ENCODE data around the gene SH3PXD2A. TPM values are rescaled to one million over a fixed set of nuclear protein-coding genes. Genes with fewer than 3 reads are reported as not detected.

The SH3PXD2A gene, protein sequence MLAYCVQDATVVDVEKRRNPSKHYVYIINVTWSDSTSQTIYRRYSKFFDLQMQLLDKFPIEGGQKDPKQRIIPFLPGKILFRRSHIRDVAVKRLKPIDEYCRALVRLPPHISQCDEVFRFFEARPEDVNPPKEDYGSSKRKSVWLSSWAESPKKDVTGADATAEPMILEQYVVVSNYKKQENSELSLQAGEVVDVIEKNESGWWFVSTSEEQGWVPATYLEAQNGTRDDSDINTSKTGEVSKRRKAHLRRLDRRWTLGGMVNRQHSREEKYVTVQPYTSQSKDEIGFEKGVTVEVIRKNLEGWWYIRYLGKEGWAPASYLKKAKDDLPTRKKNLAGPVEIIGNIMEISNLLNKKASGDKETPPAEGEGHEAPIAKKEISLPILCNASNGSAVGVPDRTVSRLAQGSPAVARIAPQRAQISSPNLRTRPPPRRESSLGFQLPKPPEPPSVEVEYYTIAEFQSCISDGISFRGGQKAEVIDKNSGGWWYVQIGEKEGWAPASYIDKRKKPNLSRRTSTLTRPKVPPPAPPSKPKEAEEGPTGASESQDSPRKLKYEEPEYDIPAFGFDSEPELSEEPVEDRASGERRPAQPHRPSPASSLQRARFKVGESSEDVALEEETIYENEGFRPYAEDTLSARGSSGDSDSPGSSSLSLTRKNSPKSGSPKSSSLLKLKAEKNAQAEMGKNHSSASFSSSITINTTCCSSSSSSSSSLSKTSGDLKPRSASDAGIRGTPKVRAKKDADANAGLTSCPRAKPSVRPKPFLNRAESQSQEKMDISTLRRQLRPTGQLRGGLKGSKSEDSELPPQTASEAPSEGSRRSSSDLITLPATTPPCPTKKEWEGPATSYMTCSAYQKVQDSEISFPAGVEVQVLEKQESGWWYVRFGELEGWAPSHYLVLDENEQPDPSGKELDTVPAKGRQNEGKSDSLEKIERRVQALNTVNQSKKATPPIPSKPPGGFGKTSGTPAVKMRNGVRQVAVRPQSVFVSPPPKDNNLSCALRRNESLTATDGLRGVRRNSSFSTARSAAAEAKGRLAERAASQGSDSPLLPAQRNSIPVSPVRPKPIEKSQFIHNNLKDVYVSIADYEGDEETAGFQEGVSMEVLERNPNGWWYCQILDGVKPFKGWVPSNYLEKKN
- total RNA-seq (10 to 100 TPM; 30.6 to 44.9 (median 36.0) TPM), polyA plus RNA-seq (10 to 100 TPM in 1 of 2 donors, 1 to 10 TPM in 1; 6.9 to 14.2 TPM)
- long read RNA-seq, donor 1, partial matches to known transcripts: 1 of 34 reads
- long read RNA-seq, donor 1, other reads (novel, unspliced or antisense): 33 of 34 reads
- long read RNA-seq, donor 2, partial matches to known transcripts: 2 of 27 reads
- long read RNA-seq, donor 2, other reads (novel, unspliced or antisense): 25 of 27 reads
- long read RNA-seq, donor 3, partial matches to known transcripts: 5 of 46 reads
- long read RNA-seq, donor 3, other reads (novel, unspliced or antisense): 41 of 46 reads

- 0 to 1% methylated on average over 35 to 54 of the region's 54 CpGs for WGBS, 2 donors
- peak within 1 kb of the TSS; percentile 55 to 94 (median 82) for H3K4me3 ChIP-seq
- no peaks in the 10 kb centered on the region for H3K9me3 ChIP-seq
- no peaks in the 10 kb centered on the region for H3K36me3 ChIP-seq
- H3K4me1 ChIP-seq: peaks cover 23 to 67% (median 51%) of the 10 kb centered on the region in 9 donors
- peak; percentile 58 to 68 for DNase-seq
- TF ChIP-seq, protein P1, sequence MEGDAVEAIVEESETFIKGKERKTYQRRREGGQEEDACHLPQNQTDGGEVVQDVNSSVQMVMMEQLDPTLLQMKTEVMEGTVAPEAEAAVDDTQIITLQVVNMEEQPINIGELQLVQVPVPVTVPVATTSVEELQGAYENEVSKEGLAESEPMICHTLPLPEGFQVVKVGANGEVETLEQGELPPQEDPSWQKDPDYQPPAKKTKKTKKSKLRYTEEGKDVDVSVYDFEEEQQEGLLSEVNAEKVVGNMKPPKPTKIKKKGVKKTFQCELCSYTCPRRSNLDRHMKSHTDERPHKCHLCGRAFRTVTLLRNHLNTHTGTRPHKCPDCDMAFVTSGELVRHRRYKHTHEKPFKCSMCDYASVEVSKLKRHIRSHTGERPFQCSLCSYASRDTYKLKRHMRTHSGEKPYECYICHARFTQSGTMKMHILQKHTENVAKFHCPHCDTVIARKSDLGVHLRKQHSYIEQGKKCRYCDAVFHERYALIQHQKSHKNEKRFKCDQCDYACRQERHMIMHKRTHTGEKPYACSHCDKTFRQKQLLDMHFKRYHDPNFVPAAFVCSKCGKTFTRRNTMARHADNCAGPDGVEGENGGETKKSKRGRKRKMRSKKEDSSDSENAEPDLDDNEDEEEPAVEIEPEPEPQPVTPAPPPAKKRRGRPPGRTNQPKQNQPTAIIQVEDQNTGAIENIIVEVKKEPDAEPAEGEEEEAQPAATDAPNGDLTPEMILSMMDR (IDR thresholded peaks at IDR 0.05): peak in 4 of 9 donors; percentile 16 to 56 (median 30)
- peak within 1 kb of the TSS; percentile 53 to 91 (median 86) for H3K27ac ChIP-seq
- intact Hi-C loops (cut with DNase I): loop anchor here in 6 of 10 donors (5.0 to 10.0 kb wide), 5 partner anchors 81 to 261 kb away; no protein-coding TSS in a partner anchor
- ATAC-seq: peak in 7 of 8 donors; percentile 8 to 37 (median 26)
- H3K27me3 ChIP-seq: peaks cover 0 to 24% (median 0%) of the 10 kb centered on the region in 7 donors
These were observed at the start of gene SH3PXD2A for GRCh38 chr10:103855424-103855823. TSS of gene SH3PXD2A (minus strand) at chr10:103855576. CDS start at chr10:103855266, 310 bp downstream.

DNA sequence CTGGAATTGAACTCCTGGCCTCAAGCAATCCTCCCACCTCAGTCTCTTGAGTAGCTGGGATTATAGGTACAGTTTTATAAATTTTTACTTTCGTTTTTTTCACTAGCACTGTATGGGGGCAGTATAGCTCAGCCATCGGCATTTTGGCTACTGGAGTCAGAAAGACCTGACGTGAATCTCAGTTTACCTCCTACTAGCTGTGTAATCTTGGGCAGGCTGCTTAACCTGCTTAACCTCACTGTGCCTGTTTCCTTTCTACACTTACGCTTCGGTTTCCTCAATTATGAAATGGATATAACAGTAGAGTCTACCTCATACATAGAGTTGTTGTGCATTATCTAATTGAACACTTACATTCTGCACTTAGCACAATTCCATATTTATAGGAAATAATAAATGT lies 45.9 kb upstream of the SH3PXD2A start:
- no peak for DNase-seq
- TF ChIP-seq, protein P1 (IDR thresholded peaks at IDR 0.05): no peak
- peaks cover 0 to 90% (median 35%) of the 10 kb centered on the region in 9 donors for H3K36me3 ChIP-seq

GRCh38 chr10:103899312-103899711 lies 43.9 kb upstream of the SH3PXD2A start:
- no peaks in the 10 kb centered on the region for H3K9me3 ChIP-seq
- intact Hi-C loops (cut with DNase I): loop anchor here in 2 of 10 donors (5.0 to 10.0 kb wide), 3 partner anchors 68 to 425 kb away; partner anchors contain the start of gene SLK (in 1 of the 2)
- no peak overlapping the region for H3K4me3 ChIP-seq
- ATAC-seq: no peak
- H3K4me1 ChIP-seq: peaks cover 5 to 41% (median 28%) of the 10 kb centered on the region in 9 donors
- no peaks in the 10 kb centered on the region for H3K27me3 ChIP-seq
- WGBS, 2 donors: 95 to 97% methylated on average over 5 of the region's 5 CpGs
- TF ChIP-seq, protein P1 (IDR thresholded peaks at IDR 0.05): no peak
- peaks cover 0 to 86% (median 35%) of the 10 kb centered on the region in 9 donors for H3K36me3 ChIP-seq
- no peak overlapping the region for H3K27ac ChIP-seq
- DNase-seq: no peak

More for the DNA sequence above, 45.9 kb upstream of the SH3PXD2A start:
- Histone ChIP-seq H3K4me3 (no peak overlapping the region), H3K27me3 (no peaks in the 10 kb centered on the region), H3K9me3 (no peaks in the 10 kb centered on the region), H3K4me1 (peaks cover 0 to 21% (median 14%) of the 10 kb centered on the region in 9 donors), H3K27ac (peak overlapping the region in 1 of 10 donors; percentile 3)
- ATAC-seq: no peak
- intact Hi-C loops (cut with DNase I): no loop called here
- WGBS, 2 donors: 75 to 80% methylated on average over 5 of the region's 5 CpGs

Measured in heart right ventricle (tissue), 16 donors.